SJSA1 (cell line): ENCODE data around the gene BCO2. TPM values are rescaled to one million over a fixed set of nuclear protein-coding genes. Genes with fewer than 3 reads are reported as not detected.

Source experiments
- DNase-seq, 2 experiments: peaks; one replicate each; pipeline ENCODE4 v3.0.0-alpha.2; 2015 to 2020; ENCODE audit warnings: low spot score in 2 of 2, low read depth in 1 of 2
- H3K27ac ChIP-seq: fragments of 250-450 bp; sonication (Bioruptor Pico); 2 replicates; pipeline ENCODE4 v1.5.1; 2020; ENCODE audit warnings: mild to moderate bottlenecking, moderate library complexity
- H3K27me3 ChIP-seq: fragments of 250-450 bp; sonication (Bioruptor Pico); replicated peaks from 2 replicates; pipeline ENCODE4 v1.5.1; 2020; ENCODE audit warnings: mild to moderate bottlenecking, moderate library complexity
- H3K36me3 ChIP-seq: fragments of 250-450 bp; sonication (Bioruptor Pico); 2 replicates; pipeline ENCODE4 v1.5.1; 2020; ENCODE audit warnings: mild to moderate bottlenecking
- H3K4me1 ChIP-seq: fragments of 250-450 bp; sonication (Bioruptor Pico); replicated peaks from 2 replicates; pipeline ENCODE4 v1.6.1; 2021; ENCODE audit warnings: mild to moderate bottlenecking
- H3K4me3 ChIP-seq: fragments of 250-450 bp; sonication (Bioruptor Pico); 2 replicates; pipeline ENCODE4 v1.5.1; 2020; ENCODE audit warnings: mild to moderate bottlenecking
- H3K9me3 ChIP-seq: fragments of 250-450 bp; sonication (Bioruptor Pico); replicated peaks from 2 replicates; pipeline ENCODE4 v1.5.1; 2020; ENCODE audit warnings: mild to moderate bottlenecking
- total RNA-seq: library from RNA; depleted of rRNA; stranded (reverse); fragments of >200 nt; shearing (Covaris generic); gene quantifications from 2 replicates; pipeline ENCODE4 v1.2.3, GENCODE V29; 2014; rRNA removed

The BCO2 gene
- total RNA-seq, 1 experiment from 2014 or later = 0.42 TPM

GRCh38 chr11:112265659-112266409 lies 90.5 kb downstream of the BCO2 start:
- DNase-seq = peak in 1 of 2 experiments; percentile 15
- no peaks in the 10 kb centered on the region for H3K27me3 ChIP-seq
- no peak overlapping the region for H3K4me3 ChIP-seq
- H3K27ac ChIP-seq = no peak overlapping the region
- no peaks in the 10 kb centered on the region for H3K36me3 ChIP-seq
- H3K4me1 ChIP-seq = no peaks in the 10 kb centered on the region
- no peaks in the 10 kb centered on the region for H3K9me3 ChIP-seq

GRCh38 chr11:112266410-112266778 lies 91.1 kb downstream of the BCO2 start:
- H3K27me3 ChIP-seq = no peaks in the 10 kb centered on the region
- no peaks in the 10 kb centered on the region for H3K4me1 ChIP-seq
- no peaks in the 10 kb centered on the region for H3K36me3 ChIP-seq
- H3K27ac ChIP-seq = no peak overlapping the region
- no peak for DNase-seq
- H3K4me3 ChIP-seq = no peak overlapping the region
- H3K9me3 ChIP-seq = no peaks in the 10 kb centered on the region

- no peak overlapping the region for H3K27ac ChIP-seq
- H3K4me1 ChIP-seq = no peaks in the 10 kb centered on the region
- H3K27me3 ChIP-seq = no peaks in the 10 kb centered on the region
- no peaks in the 10 kb centered on the region for H3K9me3 ChIP-seq
- no peak for DNase-seq
- H3K36me3 ChIP-seq = no peaks in the 10 kb centered on the region
- H3K4me3 ChIP-seq = no peak overlapping the region
Measured at GRCh38 chr11:112267188-112267591, 91.9 kb downstream of the BCO2 start.

- H3K4me1 ChIP-seq = no peaks in the 10 kb centered on the region
- no peak for DNase-seq
- H3K27me3 ChIP-seq = no peaks in the 10 kb centered on the region
- no peak overlapping the region for H3K27ac ChIP-seq
- no peak overlapping the region for H3K4me3 ChIP-seq
- H3K36me3 ChIP-seq = no peaks in the 10 kb centered on the region
- H3K9me3 ChIP-seq = no peaks in the 10 kb centered on the region
Measured at GRCh38 chr11:112268406-112268805, 93.1 kb downstream of the BCO2 start.

Other genes with a start within 250 kb of the BCO2 start
- 8.4 and 10.3 TPM in 2 replicates for gene DIXDC1, start 238.2 kb upstream of the BCO2 start, total RNA-seq
- 18.4 and 26.6 TPM in 2 replicates for gene DLAT, start 150.1 kb upstream of the BCO2 start, total RNA-seq
- 0.19 and 2.6 TPM in 2 replicates for gene PIH1D2, start 101.5 kb upstream of the BCO2 start, total RNA-seq
- gene NKAPD1, start 101.2 kb upstream of the BCO2 start, total RNA-seq = 13.5 and 24.4 TPM in 2 replicates
- 36.3 and 40.8 TPM in 2 replicates for gene TIMM8B, start 88.8 kb upstream of the BCO2 start, total RNA-seq
- 52.2 and 92.2 TPM in 2 replicates for gene SDHD, start 88.6 kb upstream of the BCO2 start, total RNA-seq
- gene IL18, start 11.4 kb upstream of the BCO2 start, total RNA-seq = 1.2 and 2.1 TPM in 2 replicates
- gene TEX12, start 8.1 kb upstream of the BCO2 start, total RNA-seq = 0.16 TPM in 1 of 2 replicates, not detected in the other
- 55.7 and 67.4 TPM in 2 replicates for gene PTS, start 50.9 kb downstream of the BCO2 start, total RNA-seq
- not detected in 2 replicates for gene PLET1, start 85.3 kb downstream of the BCO2 start, total RNA-seq